Esophagus squamous epithelium (tissue), 5 donors: ENCODE results near the gene TMEM61. TPM values are rescaled to one million over a fixed set of nuclear protein-coding genes. Genes with fewer than 3 reads are reported as not detected.

ENCODE experiments used
- DNase-seq: peaks from one replicate; lab custom pipeline; 2025; lab: John Stamatoyannopoulos, UW
- H3K27ac ChIP-seq, 4 donors: fragments of 200-600 bp; sonication (generic); one replicate each; pipeline ENCODE4 v1.5.1; 2016 to 2019; ENCODE audit warnings: mild to moderate bottlenecking in 1 of 4
- H3K27me3 ChIP-seq, 4 donors: fragments of 200-600 bp; sonication (generic); 1 replicate in 3 of 4; 2 replicates in 1 of 4; pipeline versions ENCODE4 v1.5.1 to v1.6.0; 2017 to 2021; ENCODE audit warnings: antibody characterized with exemption in 1 of 4
- H3K36me3 ChIP-seq, 3 donors: fragments of 200-600 bp; sonication (generic); one replicate each; pipeline ENCODE4 v1.5.1; 2016 to 2019
- H3K4me1 ChIP-seq, 3 donors: fragments of 200-600 bp; sonication (generic); one replicate each; pipeline ENCODE4 v1.5.1; 2017 to 2019
- H3K4me3 ChIP-seq, 4 donors: fragments of 200-600 bp; sonication (generic); 1 replicate in 3 of 4; 2 replicates in 1 of 4; pipeline ENCODE4 v1.5.1; 2016 to 2019; ENCODE audit warnings: mild to moderate bottlenecking in 2 of 4, moderate library complexity in 1 of 4
- H3K9me3 ChIP-seq, 3 donors: fragments of 200-600 bp; sonication (generic); one replicate each; pipeline ENCODE4 v1.5.1; 2016 to 2019
- CTCF ChIP-seq, 6 experiments: fragments of 450-650 bp in 4 of 6; fragments of 200-600 bp in 2 of 6; sonication (generic) in 2 of 6; IDR thresholded peaks; one replicate each; pipeline ENCODE4 v1.5.1; 2016 to 2019; ENCODE audit warnings: antibody characterized with exemption in 6 of 6, mild to moderate bottlenecking in 4 of 6, moderate library complexity in 4 of 6
- POLR2A ChIP-seq, 4 donors: fragments of 450-650 bp; IDR thresholded peaks; one replicate each; pipeline ENCODE4 v1.6.1; 2017; ENCODE audit warnings: antibody characterized with exemption in 4 of 4, mild to moderate bottlenecking in 4 of 4, moderate library complexity in 3 of 4
- WGBS, 2 donors: methylation state at CpG; one replicate each; pipeline ENCODE4 v1.1.5; 2018; 5-methylcytosine and 5-hydroxymethylcytosine counted together
- intact Hi-C: fragments of 100-400 bp; cut with DNase I; formaldehyde crosslinking; loops from one replicate; pipeline ENCODE4 v1.15.0; 2022
- total RNA-seq, 4 donors: library from RNA; depleted of rRNA; stranded (reverse); fragments of >200 nt; gene quantifications; one replicate each; pipeline ENCODE4 v1.1.0, GENCODE V29; 2016
- donor health status: DM: yes; HTN: yes; CAD: no.

TMEM61 gene
- total RNA-seq, 4 donors from 2014 or later: 0.95 to 2.3 (median 1.0) TPM; not detected in 1

DNA sequence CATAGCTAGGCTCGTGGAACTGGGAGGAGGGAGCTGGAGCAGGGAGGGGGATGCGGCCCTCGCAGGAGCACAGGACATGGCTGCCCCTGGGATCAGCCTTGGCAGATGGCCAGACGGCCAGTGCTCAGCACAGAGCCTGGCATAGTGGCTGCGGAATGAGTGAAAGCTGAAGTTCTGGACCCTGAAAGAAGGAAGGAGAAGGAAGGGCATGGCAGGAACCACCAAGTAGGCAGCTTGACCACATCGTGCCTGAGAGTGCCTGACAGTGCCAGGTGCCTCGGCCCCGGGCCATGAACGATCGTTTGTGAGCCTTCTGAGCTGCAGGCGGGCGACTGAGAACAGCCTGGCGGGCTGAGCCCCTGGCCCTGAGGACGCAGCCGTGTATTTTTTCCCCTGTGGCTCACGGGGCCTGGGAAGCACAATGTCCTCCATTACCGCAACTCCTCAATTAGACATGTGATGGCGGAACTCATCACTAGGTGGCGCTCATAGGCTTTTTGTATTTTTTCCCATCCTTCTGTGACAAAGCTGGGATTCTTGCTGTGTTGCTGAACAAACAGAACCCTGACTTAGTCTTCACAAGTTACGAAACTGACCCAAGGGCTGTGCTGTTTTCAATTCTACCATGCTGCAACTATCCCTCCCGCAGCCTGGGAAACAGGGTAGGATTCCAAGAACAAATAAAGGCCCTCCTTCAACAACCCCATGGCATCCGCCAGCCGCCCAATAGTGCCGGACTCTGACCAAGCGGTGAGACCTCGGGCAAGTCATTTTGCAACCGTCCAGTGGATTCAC, 29.9 kb upstream of the TMEM61 start:
- peak overlapping the region in 3 of 4 donors; percentile 17 to 41 (median 27) for H3K4me3 ChIP-seq
- H3K36me3 ChIP-seq: no peaks in the 10 kb centered on the region
- H3K27me3 ChIP-seq: no peaks in the 10 kb centered on the region
- TF ChIP-seq POLR2A (IDR thresholded peaks at IDR 0.05) (no peak), CTCF (IDR thresholded peaks at IDR 0.05) (peak; percentile 38 to 91 (median 82))
- intact Hi-C loops: loop anchor here (5.0 kb wide), 1 partner anchor 47 kb away; the partner anchor contains the start of gene BSND
- WGBS, 2 donors: 15 to 25% methylated on average over 14 to 25 of the region's 27 CpGs
- DNase-seq: no peak
- H3K27ac ChIP-seq: peak overlapping the region; percentile 33 to 76 (median 71)
- H3K9me3 ChIP-seq: no peaks in the 10 kb centered on the region
- peaks cover 7 to 35% (median 7%) of the 10 kb centered on the region in 3 donors for H3K4me1 ChIP-seq

GRCh38 chr1:54951810-54952226, 28.6 kb upstream of the TMEM61 start:
- Histone ChIP-seq H3K27me3 (no peaks in the 10 kb centered on the region), H3K9me3 (no peaks in the 10 kb centered on the region), H3K4me1 (peaks cover 5 to 24% (median 9%) of the 10 kb centered on the region in 3 donors), H3K36me3 (no peaks in the 10 kb centered on the region), H3K27ac (no peak overlapping the region), H3K4me3 (no peak overlapping the region)
- TF ChIP-seq CTCF (IDR thresholded peaks at IDR 0.05) (no peak), POLR2A (IDR thresholded peaks at IDR 0.05) (no peak)
- WGBS, 2 donors: 93 to 95% methylated on average over 4 of the region's 4 CpGs
- intact Hi-C loops: loop anchor here (5.0 kb wide), 1 partner anchor 45 kb away; the partner anchor contains the start of gene BSND
- DNase-seq: no peak

DNA sequence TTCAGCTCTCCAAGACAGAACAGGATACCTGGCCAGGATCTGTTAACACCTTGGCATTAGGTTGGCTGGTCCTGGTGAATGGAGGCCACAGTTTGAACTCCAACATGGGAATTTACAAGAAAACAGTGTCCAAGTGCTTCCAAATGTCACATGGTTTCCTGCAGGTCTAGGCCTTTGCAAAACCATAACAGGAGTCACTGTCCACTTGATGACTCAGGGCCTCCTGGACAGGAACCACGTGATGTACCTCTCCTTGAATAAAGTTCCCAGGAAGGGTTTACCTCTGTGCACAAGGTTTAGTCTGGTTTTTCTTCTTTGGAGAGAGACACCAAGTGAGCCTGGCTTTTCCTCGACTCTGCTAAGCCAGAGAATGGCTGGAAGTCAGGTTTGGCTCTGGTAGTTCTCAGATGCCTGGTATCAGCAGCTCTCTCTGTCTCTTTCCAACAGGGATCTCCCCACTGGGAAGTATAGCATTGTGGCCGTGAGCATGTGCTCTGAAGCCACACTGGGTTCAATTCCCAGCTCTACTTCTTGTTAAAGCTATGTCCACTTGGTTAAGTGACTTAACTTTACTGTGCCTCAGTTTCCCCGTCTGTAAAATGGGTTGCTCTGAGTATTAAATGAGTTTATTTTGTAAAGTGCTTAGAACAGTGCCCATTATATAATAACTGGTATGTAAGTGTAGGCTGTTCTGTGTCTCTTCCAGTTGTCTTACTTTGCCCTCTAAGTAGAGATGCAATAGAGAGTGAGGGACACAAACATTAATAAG, 27.3 kb upstream of the TMEM61 start:
- TF ChIP-seq POLR2A (IDR thresholded peaks at IDR 0.05): no peak
- no peak for TF ChIP-seq CTCF (IDR thresholded peaks at IDR 0.05)
- H3K4me1 ChIP-seq: peaks cover 5 to 23% (median 9%) of the 10 kb centered on the region in 3 donors
- intact Hi-C loops: loop anchor here (5.0 kb wide), 1 partner anchor 44 kb away; the partner anchor contains the start of gene BSND
- H3K27me3 ChIP-seq: no peaks in the 10 kb centered on the region
- H3K27ac ChIP-seq: no peak overlapping the region
- H3K4me3 ChIP-seq: no peak overlapping the region
- no peaks in the 10 kb centered on the region for H3K36me3 ChIP-seq
- no peak for DNase-seq
- 84 to 91% methylated on average over 4 of the region's 4 CpGs for WGBS, 2 donors
- H3K9me3 ChIP-seq: no peaks in the 10 kb centered on the region

GRCh38 chr1:54953846-54954245, 26.6 kb upstream of the TMEM61 start:
- intact Hi-C loops: loop anchor here (5.0 kb wide), 1 partner anchor 43 kb away; the partner anchor contains the start of gene BSND
- DNase-seq: no peak
- WGBS, 2 donors: 58 to 62% methylated on average over 3 of the region's 3 CpGs

More at GRCh38 chr1:54953846-54954245, 26.6 kb upstream of the TMEM61 start:
- Histone ChIP-seq H3K4me1 (peaks cover 5 to 23% (median 9%) of the 10 kb centered on the region in 3 donors), H3K4me3 (no peak overlapping the region), H3K9me3 (no peaks in the 10 kb centered on the region), H3K27me3 (no peaks in the 10 kb centered on the region), H3K36me3 (no peaks in the 10 kb centered on the region), H3K27ac (no peak overlapping the region)
- TF ChIP-seq POLR2A (IDR thresholded peaks at IDR 0.05) (no peak), CTCF (IDR thresholded peaks at IDR 0.05) (no peak)
